Daoy (cell line): ENCODE results near the gene UBE2H. TPM values are rescaled to one million over a fixed set of nuclear protein-coding genes. Genes with fewer than 3 reads are reported as not detected.
"Not testable (repeated sequence)": the region's sequence is repeated elsewhere in the genome, so short reads cannot be mapped to it uniquely, and the experiment has no call there.

ENCODE experiments used
- DNase-seq: peaks from one replicate; pipeline ENCODE4 v3.0.0-alpha.2; 2015; ENCODE audit warnings: low read depth
- total RNA-seq: library from RNA; depleted of rRNA; stranded (reverse); fragments of >200 nt; shearing (Covaris generic); gene quantifications from 2 replicates; pipeline ENCODE4 v1.2.3, GENCODE V29; 2014

Gene UBE2H
- total RNA-seq, 1 experiment from 2014 or later: 39.1 TPM

GRCh38 chr7:129843978-129844840, 108.6 kb downstream of the UBE2H start:
- peak; percentile 33 for DNase-seq

- no peak for DNase-seq
These were observed 109.3 kb downstream of the UBE2H start for GRCh38 chr7:129843365-129843898.

GRCh38 chr7:129841465-129841864, 111.3 kb downstream of the UBE2H start:
- DNase-seq: no peak

GRCh38 chr7:129840757-129841156, 112.0 kb downstream of the UBE2H start:
- DNase-seq: peak; percentile 71

- no peak for DNase-seq
These were observed 115.8 kb downstream of the UBE2H start for GRCh38 chr7:129836983-129837382.

- no peak for DNase-seq
These were observed 117.2 kb downstream of the UBE2H start for GRCh38 chr7:129835569-129835968.

GRCh38 chr7:129833353-129833752, 119.4 kb downstream of the UBE2H start:
- not testable (repeated sequence) for DNase-seq

- DNase-seq: peak; percentile 16
These were observed 120.0 kb downstream of the UBE2H start for GRCh38 chr7:129832701-129833227.

GRCh38 chr7:129832282-129832681, 120.5 kb downstream of the UBE2H start:
- peak; percentile 15 for DNase-seq

- peak; percentile 98 for DNase-seq
These were observed 121.2 kb downstream of the UBE2H start for GRCh38 chr7:129831424-129832058.

GRCh38 chr7:129830949-129831348, 121.8 kb downstream of the UBE2H start:
- DNase-seq: peak; percentile 45

- DNase-seq: peak; percentile 93
These were observed 122.8 kb downstream of the UBE2H start for GRCh38 chr7:129829737-129830631.

- peak; percentile 38 for DNase-seq
These were observed 123.6 kb downstream of the UBE2H start for GRCh38 chr7:129828989-129829736.

GRCh38 chr7:129828078-129828762, 124.5 kb downstream of the UBE2H start:
- no peak for DNase-seq

- no peak for DNase-seq
These were observed 125.2 kb downstream of the UBE2H start for GRCh38 chr7:129827467-129827990.

GRCh38 chr7:129826895-129827294, 125.9 kb downstream of the UBE2H start:
- DNase-seq: not testable (repeated sequence)

- peak; percentile 93 for DNase-seq
These were observed 127.4 kb downstream of the UBE2H start for GRCh38 chr7:129825209-129825970.

GRCh38 chr7:129824291-129825208, 128.2 kb downstream of the UBE2H start:
- no peak for DNase-seq
